Activated naive CD8-positive, alpha-beta T cell treated with anti-CD3 and anti-CD28 coated beads, Interleukin-2, amount 50 U/mL, for 16 hours (primary cell): ENCODE results near the gene USP13.

Experiments
- DNase-seq: peaks from one replicate; pipeline ENCODE4 v3.0.0-alpha.2; 2020; ENCODE audit warnings: low read depth, low spot score

USP13 gene

DNA sequence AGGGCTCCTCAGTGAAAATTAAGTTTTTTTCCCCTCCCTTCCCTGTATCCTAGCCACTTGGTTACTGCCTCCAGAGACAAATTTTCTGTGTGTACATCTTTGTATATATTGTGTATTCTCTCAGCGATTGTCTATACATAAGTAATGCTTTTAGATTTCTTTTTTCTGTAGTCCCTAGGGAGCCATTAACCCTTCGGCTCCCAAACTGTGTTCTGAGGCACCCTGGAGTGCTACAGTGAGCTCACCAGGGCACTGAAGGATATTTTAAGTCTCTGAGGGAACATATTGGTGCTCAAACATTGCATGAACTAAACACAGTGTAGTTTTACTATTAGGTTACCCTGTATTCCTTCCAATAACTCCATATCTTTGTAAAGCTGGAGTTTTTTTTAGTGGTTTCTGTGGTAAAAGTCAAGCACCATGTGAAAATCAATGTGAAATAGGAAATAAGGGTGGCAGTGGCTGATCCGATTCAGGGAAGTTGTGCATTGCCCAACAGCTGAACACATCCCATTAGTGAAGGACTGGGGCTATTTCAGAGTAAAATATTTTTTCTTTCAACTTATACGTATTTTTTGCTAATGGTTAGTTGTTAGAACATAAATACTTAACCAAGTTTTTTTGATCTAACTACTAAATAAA lies 43.0 kb downstream of the USP13 start:
- DNase-seq = no peak

DNA sequence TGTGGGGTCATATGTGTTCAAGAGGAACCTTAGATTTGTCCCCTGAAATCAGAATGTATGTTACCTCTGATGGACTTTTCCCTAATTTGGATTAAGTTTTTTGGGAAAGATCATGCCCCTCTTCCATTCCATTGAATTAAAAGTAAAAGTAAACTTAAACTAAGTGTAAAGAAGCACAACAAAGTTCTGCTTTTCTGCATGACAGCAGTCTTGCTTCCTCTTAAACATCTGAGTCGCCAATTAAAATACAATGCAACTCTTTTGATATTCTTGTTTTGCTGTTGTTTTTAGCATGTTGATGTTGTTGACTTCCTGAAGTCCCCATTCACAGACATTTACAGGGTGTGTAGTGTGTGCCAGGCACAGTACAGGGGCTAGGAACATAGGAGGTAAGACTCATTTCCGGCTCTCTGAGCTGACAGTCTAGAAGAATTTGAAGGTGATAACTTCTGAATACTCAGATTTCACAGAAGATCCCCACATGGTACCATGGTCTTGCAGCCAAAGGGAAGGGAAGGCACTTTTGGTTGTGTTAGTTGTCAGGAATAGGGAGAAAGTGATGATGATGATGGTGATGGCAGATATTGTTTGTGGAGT lies 45.0 kb downstream of the USP13 start:
- DNase-seq = no peak

DNA sequence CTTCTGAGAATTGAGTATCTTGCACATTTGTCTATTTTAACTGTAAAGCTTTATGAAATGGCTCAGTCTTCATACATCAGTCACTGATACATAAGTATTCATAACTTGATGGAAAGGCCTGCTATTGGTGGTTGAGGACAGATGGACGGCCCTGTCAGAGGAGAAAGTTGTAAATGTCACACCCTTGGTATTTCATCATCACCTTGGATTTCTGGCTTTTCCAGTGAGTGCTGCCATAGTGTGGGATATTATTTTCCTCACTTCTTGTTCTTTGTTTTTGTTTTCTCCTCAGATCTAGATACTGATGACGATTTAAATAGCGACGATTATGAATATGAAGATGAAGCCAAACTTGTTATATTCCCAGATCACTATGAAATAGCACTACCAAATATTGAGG lies 47.9 kb downstream of the USP13 start:
- no peak for DNase-seq

DNA sequence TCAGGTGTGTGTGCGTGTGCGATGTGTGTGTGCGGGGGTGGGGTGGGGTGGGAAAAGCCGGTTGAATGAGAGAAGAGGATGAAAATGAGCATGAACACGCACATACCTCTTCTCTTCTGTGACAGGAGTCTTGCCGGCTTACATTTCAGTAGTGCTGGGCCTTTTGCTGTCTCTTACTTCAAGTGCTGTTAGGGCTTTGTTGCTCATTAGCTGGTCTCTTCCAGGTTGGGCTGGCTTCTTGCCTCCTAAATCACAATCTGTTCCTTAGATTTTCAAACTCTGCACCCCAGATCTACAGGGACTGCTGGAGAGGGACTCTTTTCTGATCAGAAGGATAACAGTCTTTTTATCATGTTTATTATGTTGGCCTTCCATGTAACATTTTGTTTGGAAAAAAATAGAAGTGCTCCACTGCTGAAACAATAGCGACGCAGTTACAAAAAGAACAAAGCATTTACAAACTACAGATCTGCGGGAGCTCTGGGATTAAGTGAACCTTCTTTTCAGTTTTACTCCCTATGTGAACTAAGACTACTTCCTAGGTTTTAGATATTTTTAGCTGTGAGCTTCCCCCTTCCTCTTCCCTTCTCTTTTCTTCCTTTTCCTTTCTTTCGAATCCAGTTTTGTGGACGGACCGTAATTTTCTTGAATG lies 48.5 kb downstream of the USP13 start:
- no peak for DNase-seq

DNA sequence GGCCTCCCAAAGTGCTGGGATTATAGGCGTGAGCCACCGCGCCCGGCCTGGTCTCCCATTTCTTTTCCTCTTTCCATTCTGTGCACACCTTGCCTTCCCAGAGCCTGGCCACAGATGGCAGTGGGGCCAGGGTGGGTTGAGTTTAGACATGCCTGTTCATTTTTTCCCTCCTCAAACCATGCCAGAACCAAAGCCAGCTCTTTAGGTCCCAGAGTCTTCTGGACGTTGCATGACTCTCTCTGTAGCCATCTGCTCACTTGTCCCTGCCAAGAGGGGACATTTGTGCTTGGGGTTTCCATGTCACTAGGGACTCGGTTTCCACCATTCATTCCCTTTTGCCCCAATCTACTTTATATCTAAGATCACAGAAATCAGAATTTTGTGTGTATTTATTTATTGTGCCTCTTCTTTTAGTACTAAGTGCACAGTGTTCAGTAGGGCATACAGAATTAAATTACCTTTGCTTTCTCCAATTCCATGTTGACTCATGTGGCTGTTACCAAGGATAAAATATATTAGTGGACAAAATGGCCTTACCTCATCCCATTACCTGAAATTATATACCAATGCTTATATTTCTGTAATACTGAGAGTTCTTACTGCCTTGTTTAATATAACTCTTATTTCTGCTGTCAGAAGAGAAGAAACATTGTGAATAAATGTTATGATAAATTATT lies 49.6 kb downstream of the USP13 start:
- DNase-seq = no peak

DNA sequence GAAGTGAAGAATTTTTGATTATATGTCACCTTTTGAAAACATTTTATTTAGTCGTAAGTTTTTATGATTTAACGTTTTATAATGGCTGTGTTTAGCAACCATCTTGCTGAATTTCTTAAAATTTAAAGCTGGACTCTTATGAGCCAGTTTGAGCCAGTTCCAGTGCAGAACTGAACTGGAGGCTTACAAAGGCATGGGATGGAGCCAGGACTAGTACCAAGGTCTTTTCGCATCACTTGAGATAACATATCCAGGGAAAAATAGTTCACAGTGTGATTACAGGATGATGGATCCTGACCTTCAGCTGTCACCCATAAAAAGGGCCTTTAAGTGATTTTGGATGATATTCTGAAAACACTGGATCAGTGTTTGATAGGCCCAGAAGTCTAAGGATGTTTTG lies 51.0 kb downstream of the USP13 start:
- DNase-seq = no peak

DNA sequence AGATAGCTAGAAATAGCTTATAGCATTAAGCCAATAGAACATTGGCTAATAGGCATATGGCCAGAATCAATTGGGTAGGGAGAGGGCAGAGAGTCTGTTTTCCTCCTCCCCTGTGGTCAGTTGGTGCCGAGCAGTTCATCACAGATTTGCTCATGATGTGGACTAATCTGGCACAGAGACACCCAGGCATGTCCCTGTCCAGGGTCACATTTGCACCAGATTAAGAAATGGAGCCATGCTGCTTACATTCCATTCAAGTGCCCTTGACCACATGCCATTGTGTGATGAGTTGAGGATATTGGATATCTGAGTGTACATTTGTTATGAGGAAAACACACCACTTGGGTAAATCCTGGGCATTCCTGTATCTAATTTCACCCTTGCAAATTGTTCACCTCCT lies 53.4 kb downstream of the USP13 start:
- DNase-seq = no peak

DNA sequence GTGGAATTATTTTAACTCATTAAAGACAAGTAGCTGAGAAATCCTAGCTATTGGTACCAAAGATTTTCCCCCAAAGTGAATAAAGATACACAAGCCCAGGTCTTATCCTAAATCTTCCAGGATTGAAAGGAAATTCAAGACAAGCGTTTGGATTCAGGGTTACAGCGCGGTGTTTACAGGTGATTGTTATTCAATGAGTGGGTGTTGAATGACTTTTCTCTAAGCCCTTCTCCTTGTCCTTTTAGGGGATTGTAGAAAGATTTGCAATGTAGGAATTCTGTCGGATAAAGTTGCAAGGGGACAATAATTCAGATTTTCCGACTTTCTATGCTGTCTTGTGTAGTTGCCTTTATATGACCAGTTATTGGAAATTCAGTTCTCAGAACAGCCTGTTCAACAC lies 57.2 kb downstream of the USP13 start:
- DNase-seq = no peak

DNA sequence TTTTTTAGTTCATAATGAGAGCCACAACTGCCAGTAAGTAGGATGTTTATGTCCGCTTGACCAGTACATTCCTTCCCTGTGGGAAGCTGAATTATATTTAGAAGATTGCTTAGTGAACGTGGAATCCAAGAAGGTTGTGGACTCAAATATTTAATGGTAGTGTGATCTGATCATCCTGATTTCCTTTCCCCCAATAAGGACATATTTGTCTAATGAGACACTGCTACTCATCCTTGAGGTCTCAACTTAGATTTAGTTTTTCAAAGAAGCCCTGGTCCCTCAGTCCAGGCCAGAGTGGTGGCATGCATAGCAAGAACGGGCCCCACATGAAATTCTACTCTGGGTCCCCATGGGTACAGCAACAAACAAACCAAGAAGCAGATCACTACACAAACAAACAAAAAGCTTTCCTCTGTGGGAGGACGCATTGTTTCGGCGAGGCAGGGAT lies 60.8 kb downstream of the USP13 start:
- DNase-seq = no peak

DNA sequence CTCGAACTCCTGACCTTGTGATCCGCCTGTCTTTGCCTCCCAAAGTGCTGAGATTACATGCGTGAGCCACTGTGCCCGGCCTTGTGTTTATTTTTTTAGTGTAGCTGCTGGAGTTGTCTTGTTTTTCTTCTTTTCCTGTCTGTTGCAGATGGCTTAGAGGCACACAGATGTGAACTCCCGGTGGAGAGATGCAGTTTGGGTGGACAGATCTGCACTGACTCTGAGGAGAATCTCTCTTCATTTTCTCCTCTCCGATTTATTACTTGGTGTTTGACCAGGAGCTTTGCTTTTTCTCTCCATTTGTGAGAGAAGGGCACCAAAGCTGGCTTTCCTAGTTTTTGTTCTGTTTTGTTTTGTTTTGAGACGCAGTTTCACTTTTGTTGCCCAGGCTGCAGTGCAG lies 62.7 kb downstream of the USP13 start:
- no peak for DNase-seq

DNA sequence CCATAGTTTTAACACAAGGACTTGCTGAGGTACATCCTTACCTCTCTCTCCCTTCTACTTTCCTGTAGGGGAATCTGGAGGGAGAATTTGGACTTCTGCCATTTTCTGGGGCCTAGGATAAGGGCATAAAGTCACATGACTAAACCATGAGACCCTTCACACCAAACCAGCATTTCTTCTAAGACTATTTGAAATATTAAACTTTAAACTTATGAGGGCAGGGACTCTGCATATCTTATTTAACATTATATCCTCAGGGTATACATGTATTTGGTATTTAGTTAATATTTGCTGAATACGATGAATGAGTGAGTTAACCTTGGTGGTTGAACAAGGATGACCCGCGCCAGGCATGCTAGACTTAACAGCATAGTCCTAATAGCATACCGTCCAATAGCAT lies 63.4 kb downstream of the USP13 start:
- no peak for DNase-seq

DNA sequence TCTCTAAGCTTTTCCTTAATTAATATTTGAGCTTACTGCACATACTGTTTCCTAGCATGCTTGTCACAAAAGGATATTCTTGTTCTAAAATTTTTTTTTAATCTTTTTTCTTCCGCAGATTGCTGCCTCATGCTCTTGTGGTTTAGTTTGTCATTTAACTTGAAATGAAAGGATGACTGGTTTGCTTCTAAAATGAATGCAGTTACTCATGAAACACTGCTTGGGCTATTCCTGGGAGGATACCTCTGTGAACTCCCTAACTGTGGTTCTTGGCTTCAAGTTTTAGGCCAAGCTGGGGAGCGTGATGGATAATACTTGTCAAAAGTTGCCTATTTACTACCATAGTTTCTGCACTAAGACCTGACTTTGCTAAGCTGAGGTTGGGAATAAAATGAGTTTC lies 64.0 kb downstream of the USP13 start:
- DNase-seq = no peak

DNA sequence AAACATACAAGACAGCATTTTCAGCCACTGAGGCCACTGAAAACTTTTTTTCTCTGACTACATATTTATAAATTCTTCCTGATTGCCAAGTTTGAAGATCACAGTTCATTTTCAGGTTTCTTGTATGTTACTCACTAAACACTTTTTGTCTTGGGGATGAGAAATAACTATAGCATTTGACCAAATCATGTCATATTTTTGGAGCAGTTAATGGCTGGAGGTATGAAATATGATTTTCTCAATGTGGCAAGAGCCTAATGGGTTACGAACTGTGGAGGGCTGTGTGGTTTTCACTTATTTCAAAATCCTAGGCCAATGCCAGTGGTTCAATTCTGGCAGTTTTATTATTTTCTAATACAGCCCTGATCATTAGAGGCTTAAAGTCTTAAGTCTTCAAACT lies 64.4 kb downstream of the USP13 start:
- DNase-seq = no peak

DNA sequence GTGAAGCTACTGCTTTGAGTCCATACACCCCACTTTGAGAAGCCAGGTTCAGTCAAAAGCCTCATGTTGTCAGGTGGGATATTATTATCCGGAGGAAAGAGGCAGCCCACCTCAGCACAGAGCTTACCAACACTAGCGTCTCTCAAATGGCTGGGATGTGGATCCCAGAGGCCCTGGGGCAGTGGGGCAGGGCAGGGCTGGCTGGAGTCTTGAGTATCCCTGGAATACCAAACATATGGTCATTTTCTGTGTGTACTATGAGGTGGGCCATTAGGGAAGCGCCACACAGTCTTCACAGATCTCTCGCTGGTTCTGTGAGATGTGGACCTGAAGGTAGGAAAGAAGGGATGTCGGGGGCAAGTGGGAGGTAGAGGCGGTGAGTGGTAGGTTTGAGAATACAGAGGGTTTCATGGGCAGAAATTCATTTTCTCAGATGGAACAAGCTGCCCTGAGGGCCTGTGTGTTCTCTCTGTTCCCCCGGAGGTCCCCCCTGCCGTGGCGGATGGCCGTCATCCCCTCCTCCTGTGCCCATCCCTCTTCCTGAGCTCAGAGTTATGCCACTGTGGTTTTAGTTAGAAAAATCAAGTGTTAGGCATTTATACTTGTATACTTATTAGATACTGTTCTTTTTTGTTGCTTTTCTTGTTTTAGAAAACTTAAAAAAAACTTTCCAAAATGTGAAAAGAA lies 66.4 kb downstream of the USP13 start:
- DNase-seq = no peak

DNA sequence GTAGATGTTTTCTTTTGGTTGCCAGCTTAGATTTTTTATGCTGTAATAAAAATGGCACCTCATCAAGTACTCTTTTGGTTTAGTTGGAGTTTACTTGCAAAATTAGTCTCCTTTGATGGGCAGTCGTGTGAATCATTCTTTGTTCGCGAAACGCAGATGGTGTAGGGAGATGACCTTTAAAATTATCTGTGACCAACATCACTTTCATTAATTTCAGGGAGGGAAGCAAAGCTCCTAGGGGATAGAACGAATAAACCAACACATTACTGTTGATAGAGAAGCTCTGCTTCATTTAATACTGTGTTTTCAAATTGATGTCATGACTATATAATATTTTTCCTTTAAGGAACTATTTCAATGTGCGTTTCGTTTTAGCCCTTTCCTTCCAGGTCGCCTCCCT lies 67.4 kb downstream of the USP13 start:
- DNase-seq = no peak

DNA sequence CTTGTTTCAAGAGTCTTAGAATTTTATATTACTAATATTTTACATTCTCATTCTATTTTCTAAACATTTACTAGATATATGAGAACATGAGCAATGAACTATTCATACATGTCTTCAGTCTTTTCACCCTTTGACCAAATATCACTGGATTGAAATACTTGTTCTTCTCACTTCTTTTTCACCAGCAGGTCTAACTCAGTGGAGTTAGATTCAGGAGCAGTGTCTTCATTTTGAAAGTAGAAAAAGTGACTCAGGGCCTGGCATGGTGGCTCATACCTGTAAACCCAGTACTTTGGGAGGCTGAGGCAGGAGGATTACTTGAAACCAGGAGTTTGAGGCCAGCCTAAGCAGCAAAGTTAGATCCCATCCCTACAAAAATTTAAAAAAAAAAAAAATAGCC lies 70.8 kb downstream of the USP13 start:
- DNase-seq = no peak

DNA sequence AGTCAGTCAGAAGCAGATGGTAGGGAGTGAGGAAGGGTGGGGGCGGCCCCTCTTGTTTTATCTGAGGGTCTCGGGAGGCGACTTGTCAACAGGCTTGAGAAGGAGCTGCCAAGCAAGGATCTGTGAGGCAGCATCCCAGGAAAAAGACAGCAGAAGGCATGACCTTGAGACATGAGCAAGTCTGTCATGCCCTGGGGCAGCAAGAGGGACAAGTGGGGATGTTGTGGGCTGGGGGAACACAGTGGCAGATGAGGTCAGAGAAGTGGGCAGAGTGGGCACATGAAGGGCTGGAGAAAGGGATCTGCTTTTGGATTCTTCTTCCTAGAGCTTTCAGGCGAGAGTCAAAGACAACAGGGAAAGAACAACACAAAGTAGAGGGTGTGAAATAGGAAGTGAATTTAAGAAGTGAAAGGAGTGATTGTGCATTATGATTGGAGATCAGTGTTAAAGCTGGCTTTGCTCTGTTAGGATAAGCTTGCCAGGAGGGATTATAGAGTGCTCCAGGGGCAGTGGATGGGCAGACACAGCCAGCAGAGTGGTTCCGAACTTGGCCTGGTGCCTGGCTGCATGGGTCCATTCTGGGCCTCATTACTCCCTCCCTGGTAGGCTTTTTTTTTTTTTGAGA lies 73.3 kb downstream of the USP13 start:
- DNase-seq = no peak

DNA sequence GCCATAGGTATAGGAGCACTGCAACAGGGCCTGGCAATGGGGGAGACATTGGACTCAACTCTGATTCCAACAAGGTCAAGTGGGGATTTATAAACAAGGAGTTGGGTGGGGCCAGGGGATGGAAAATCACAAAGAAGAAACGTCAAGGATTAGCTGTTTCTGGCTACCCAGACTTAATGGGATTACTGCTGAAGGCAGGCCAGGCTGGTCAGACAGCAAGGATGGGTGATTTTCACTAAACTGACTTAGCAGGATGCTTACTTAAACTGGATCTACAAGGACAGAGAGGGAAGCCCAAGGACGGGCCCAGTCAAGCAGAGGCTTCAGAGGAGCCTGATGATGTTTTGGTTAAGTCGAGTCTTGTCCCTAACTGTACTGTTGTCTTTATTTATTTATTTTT lies 76.2 kb downstream of the USP13 start:
- no peak for DNase-seq

DNA sequence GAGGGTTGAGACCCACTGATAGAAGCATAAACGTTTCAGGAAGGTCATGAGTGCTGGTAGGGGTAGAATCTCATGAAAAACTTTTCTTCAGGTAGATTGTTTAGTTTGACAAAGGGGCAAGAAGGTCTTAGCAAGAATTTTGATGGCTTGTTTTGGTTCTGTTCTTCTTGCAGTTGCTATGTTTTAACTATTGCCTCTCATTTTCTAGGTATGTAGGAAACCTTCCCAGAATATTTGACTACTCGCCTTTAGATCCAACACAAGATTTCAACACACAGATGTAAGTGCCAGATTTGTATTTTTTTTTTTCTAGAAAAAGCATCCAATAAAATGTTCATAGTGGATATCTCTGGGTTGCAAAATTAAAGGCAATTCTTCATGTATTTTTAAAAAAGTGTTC lies 77.1 kb downstream of the USP13 start:
- DNase-seq = no peak

DNA sequence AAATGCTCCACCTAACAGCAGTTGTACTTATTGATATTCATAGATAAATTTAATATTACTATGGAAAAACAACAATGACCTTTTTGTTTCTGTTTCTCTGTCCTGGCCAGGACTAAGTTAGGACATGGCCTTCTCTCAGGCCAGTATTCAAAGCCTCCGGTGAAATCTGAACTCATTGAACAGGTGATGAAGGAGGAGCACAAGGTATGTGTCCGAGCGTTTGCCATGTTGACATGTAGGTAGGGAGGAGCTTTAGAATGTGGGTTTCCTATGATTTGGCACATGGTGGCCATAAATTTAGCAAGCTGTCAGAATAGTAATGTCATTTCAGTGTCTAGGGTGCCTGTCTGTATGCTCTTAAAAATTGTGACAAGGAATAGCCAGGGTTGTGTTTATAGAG lies 77.7 kb downstream of the USP13 start:
- no peak for DNase-seq

DNA sequence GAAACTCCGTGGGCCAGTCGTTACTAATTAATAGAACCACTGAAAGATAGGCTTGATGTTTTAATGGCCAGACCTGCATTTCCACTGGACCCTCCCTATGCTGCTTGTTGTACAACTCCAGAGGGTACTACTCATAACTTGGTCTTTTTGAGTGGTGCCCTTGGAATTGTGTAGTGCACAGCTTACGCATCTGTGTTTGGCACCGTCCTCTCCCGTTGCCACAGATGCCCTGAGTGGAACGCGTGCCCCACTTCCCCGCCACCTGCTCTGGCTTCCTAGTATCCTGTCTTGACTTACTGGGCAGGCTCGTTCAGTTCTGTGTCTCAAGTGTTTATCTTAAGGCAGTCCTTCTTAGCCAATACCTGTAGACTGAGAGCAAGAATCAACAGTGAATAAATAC lies 78.7 kb downstream of the USP13 start:
- DNase-seq = no peak
